Osteoblast (primary cell): ENCODE data around the gene PDE10A. TPM values are rescaled to one million over a fixed set of nuclear protein-coding genes. Genes with fewer than 3 reads are reported as not detected.

ENCODE experiments used
- DNase-seq: peaks from one replicate; pipeline ENCODE4 v3.0.0; 2011; ENCODE audit warnings: low spot score, mixed read lengths; ENCODE audit not compliant: insufficient read length; ENCODE audit errors: missing footprints
- H2AFZ ChIP-seq: 2 replicates; pipeline ENCODE4 v1.6.0; 2011; ENCODE audit warnings: mild to moderate bottlenecking, low read length
- H3K27ac ChIP-seq: 2 replicates; pipeline ENCODE4 v1.5.1; 2011; ENCODE audit warnings: mild to moderate bottlenecking, low read depth, low read length, moderate library complexity
- H3K27me3 ChIP-seq: 2 replicates; pipeline ENCODE4 v1.6.0; 2012; ENCODE audit warnings: mild to moderate bottlenecking, control low read depth, inconsistent platforms, low read length, moderate library complexity; ENCODE audit not compliant: insufficient read depth
- H3K36me3 ChIP-seq: 2 replicates; pipeline ENCODE4 v1.5.1; 2011; ENCODE audit warnings: mild to moderate bottlenecking, low read length, control low read depth, moderate library complexity; ENCODE audit not compliant: insufficient read depth
- H3K4me1 ChIP-seq: 2 replicates; pipeline ENCODE4 v1.5.1; 2011; ENCODE audit warnings: mild to moderate bottlenecking, low read length, control low read depth, moderate library complexity; ENCODE audit not compliant: insufficient read depth
- H3K4me2 ChIP-seq: 2 replicates; pipeline ENCODE4 v1.6.0; 2011; ENCODE audit warnings: mild to moderate bottlenecking, low read length; ENCODE audit not compliant: insufficient read depth
- H3K4me3 ChIP-seq: fragments of 200-600 bp; sonication (generic); 3 replicates; pipeline ENCODE4 v1.5.1; 2012; ENCODE audit warnings: mild to moderate bottlenecking, low read length, inconsistent platforms; ENCODE audit not compliant: insufficient read depth
- H3K79me2 ChIP-seq: 2 replicates; pipeline ENCODE4 v1.6.0; 2012; ENCODE audit warnings: mild to moderate bottlenecking, low read length, control low read depth, inconsistent platforms; ENCODE audit not compliant: insufficient read depth
- H3K9me3 ChIP-seq: 2 replicates; pipeline ENCODE4 v1.5.1; 2011; ENCODE audit warnings: low read depth, low read length, control low read depth
- H4K20me1 ChIP-seq: 2 replicates; pipeline ENCODE4 v1.6.0; 2012; ENCODE audit warnings: mild to moderate bottlenecking, low read length, control low read depth; ENCODE audit not compliant: insufficient read depth
- total RNA-seq: library from RNA; depleted of rRNA; stranded (reverse); fragments of >200 nt; gene quantifications from 2 replicates; pipeline ENCODE4 v1.2.3, GENCODE V29; 2012
- TF ChIP-seq, protein P1 (sequence below): IDR thresholded peaks from 2 replicates; pipeline ENCODE4 v1.5.1; 2011; ENCODE audit warnings: mild to moderate bottlenecking, low read depth, low read length, moderate library complexity; ENCODE audit errors: extremely low read depth

PDE10A gene
- total RNA-seq, 1 donor: 3.3 TPM

DNA sequence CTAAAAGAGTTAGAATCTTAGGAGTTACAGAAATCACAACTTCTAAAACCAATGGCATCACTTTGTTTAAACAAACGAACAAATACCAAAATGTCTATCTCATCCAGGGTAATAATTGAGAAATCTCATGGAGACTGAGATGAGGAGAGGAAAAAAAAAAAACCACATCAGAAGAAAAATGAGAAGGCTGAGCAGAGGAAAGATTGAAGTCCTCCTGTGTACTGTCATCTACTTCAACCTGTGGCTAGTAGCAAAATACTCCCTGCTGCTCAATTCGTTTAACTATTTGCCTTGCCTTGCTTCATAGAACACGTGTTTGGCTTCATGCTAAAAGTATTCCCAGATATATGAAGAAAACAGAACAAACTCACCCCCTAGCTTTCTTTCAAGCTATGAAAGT lies 143.7 kb downstream of the PDE10A start:
- H3K27me3 ChIP-seq: no peaks in the 10 kb centered on the region
- no peaks in the 10 kb centered on the region for H3K9me3 ChIP-seq
- H4K20me1 ChIP-seq: no peaks in the 10 kb centered on the region
- H2AFZ ChIP-seq: no peak overlapping the region
- H3K4me2 ChIP-seq: no peak overlapping the region
- DNase-seq: no peak
- TF ChIP-seq, protein P1, sequence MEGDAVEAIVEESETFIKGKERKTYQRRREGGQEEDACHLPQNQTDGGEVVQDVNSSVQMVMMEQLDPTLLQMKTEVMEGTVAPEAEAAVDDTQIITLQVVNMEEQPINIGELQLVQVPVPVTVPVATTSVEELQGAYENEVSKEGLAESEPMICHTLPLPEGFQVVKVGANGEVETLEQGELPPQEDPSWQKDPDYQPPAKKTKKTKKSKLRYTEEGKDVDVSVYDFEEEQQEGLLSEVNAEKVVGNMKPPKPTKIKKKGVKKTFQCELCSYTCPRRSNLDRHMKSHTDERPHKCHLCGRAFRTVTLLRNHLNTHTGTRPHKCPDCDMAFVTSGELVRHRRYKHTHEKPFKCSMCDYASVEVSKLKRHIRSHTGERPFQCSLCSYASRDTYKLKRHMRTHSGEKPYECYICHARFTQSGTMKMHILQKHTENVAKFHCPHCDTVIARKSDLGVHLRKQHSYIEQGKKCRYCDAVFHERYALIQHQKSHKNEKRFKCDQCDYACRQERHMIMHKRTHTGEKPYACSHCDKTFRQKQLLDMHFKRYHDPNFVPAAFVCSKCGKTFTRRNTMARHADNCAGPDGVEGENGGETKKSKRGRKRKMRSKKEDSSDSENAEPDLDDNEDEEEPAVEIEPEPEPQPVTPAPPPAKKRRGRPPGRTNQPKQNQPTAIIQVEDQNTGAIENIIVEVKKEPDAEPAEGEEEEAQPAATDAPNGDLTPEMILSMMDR: no peak
- no peaks in the 10 kb centered on the region for H3K79me2 ChIP-seq
- no peak overlapping the region for H3K4me3 ChIP-seq
- H3K27ac ChIP-seq: no peak overlapping the region
- no peaks in the 10 kb centered on the region for H3K36me3 ChIP-seq
- no peaks in the 10 kb centered on the region for H3K4me1 ChIP-seq

DNA sequence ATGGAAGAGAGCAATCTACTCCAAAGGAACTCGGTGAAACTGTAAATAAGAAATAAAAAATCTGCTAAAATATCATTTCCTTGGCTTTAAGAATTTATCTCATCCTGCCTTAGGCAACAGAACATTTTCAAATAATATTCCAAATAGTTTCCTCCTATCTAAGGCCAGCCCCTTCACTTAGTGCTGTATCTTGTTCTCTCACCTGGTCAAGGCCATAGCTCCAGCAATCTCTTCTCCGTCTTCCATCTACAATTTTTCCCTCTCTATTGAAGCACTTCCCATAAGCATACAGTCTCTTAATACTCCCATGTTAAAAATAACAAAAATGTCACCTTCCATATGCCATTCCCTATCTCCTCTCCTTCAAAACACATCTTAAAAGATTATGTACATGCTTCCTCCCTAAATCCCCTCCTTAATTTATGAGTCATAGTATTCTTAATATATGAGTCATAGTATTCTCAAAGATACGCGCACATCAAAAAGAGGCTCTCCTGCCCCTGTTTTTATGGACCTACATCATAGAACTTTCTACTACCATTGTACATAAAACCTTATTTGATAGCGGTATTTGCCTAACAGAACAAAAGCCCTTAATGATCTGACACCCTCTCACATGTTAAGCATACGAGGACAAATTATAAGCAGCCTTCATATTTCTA lies 146.9 kb downstream of the PDE10A start:
- no peaks in the 10 kb centered on the region for H3K27me3 ChIP-seq
- TF ChIP-seq, protein P1: no peak
- H3K27ac ChIP-seq: no peak overlapping the region
- H3K79me2 ChIP-seq: no peaks in the 10 kb centered on the region
- no peak overlapping the region for H2AFZ ChIP-seq
- no peak for DNase-seq
- no peaks in the 10 kb centered on the region for H3K4me1 ChIP-seq
- no peaks in the 10 kb centered on the region for H4K20me1 ChIP-seq
- no peaks in the 10 kb centered on the region for H3K36me3 ChIP-seq
- H3K4me2 ChIP-seq: no peak overlapping the region
- H3K4me3 ChIP-seq: no peak overlapping the region
- H3K9me3 ChIP-seq: no peaks in the 10 kb centered on the region

DNA sequence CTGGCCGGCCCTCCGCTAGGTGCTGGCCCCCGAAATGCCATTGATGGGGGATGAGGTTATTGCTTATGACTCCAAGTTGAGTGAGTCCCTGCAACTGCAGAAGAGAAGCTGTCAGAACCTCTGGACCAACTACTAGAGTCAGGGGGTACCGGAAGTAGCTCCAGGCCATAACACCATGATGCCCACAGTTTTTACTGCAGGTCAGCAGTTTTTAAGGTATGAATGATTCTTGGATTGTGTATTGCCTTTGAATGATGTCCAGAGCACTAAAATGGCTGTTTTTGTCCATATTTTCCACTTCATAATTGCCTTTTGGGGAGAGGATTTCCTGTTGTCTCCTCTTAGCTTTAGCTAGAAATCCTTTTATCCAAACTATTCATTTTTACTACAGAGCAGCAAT lies 148.4 kb downstream of the PDE10A start:
- Histone ChIP-seq H3K36me3 (no peaks in the 10 kb centered on the region), H3K27me3 (no peaks in the 10 kb centered on the region), H2AFZ (no peak overlapping the region)

DNA sequence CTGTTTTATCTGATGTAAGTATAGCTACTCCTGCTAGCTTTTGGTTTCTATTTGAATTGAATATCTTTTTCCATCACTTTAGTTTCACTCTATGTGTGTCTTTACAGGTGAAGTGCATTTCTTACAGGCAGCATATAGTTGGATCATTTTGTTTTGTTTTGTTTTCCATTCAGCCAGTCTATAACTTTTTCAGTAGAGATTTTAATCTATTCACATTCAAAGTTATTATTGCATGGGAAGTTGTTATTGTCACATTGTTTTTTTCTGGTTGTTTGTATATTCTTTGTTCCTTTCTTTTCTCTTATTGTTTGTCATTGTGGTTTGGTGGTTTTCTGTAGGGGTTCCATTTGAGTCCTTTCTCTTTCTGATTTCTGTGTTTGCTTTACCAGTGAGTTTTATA lies 151.2 kb downstream of the PDE10A start:
- H3K79me2 ChIP-seq: no peaks in the 10 kb centered on the region
- H2AFZ ChIP-seq: no peak overlapping the region
- no peaks in the 10 kb centered on the region for H4K20me1 ChIP-seq
- TF ChIP-seq, protein P1: no peak
- H3K36me3 ChIP-seq: no peaks in the 10 kb centered on the region
- no peaks in the 10 kb centered on the region for H3K27me3 ChIP-seq
- no peak overlapping the region for H3K4me2 ChIP-seq
- no peaks in the 10 kb centered on the region for H3K4me1 ChIP-seq
- no peak overlapping the region for H3K27ac ChIP-seq
- H3K9me3 ChIP-seq: no peaks in the 10 kb centered on the region
- no peak overlapping the region for H3K4me3 ChIP-seq
- no peak for DNase-seq

More for the DNA sequence above, 148.4 kb downstream of the PDE10A start:
- H3K9me3 ChIP-seq: no peaks in the 10 kb centered on the region
- H3K4me3 ChIP-seq: no peak overlapping the region
- H4K20me1 ChIP-seq: no peaks in the 10 kb centered on the region
- TF ChIP-seq, protein P1: no peak
- no peak overlapping the region for H3K4me2 ChIP-seq
- H3K79me2 ChIP-seq: no peaks in the 10 kb centered on the region
- H3K27ac ChIP-seq: no peak overlapping the region
- no peak for DNase-seq
- no peaks in the 10 kb centered on the region for H3K4me1 ChIP-seq
